Measurements from ENCODE around the gene BLOC1S3.

DNA sequence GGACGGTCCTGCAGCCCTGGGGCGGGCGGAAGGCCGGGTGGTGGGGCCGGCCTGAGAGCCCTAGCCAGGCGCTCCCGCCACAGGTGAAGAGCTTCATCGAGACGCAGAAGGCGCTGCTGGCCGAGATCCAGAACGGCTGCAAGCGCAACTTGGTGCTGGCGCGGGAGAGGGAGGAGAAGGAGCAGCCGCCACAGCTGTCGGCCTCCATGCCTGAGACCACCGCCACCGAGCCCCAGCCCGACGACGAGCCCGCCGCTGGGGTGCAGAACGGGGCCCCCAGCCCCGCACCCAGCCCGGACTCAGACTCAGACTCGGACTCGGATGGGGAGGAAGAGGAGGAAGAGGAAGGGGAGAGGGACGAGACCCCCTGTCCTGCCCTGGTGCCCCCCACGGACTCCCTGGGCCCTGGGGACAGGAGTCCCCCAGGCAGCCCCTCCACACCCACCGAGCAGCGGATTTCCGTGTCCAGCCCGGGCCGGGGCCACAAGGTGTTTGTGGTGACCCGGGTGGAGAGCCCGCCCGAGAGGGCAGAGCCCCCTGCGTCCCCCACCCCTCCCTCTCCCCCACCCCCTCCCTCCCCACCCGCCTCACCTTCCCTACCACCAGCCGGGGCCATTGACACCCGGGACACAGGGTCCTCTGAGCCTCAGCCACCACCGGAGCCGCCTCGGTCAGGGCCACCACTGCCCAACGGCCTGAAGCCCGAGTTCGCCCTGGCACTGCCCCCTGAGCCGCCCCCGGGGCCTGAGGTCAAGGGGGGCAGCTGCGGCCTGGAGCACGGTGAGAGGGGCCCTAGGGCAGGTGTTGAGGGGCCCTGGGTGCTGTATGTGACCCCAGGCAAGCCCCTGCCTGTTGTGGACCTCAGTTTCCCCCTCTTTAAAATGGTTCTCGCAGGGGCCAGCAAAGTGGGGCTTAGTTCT is 33.1 kb upstream of the BLOC1S3 start:
- TF ChIP-seq, protein P1, sequence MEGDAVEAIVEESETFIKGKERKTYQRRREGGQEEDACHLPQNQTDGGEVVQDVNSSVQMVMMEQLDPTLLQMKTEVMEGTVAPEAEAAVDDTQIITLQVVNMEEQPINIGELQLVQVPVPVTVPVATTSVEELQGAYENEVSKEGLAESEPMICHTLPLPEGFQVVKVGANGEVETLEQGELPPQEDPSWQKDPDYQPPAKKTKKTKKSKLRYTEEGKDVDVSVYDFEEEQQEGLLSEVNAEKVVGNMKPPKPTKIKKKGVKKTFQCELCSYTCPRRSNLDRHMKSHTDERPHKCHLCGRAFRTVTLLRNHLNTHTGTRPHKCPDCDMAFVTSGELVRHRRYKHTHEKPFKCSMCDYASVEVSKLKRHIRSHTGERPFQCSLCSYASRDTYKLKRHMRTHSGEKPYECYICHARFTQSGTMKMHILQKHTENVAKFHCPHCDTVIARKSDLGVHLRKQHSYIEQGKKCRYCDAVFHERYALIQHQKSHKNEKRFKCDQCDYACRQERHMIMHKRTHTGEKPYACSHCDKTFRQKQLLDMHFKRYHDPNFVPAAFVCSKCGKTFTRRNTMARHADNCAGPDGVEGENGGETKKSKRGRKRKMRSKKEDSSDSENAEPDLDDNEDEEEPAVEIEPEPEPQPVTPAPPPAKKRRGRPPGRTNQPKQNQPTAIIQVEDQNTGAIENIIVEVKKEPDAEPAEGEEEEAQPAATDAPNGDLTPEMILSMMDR (IDR thresholded peaks at IDR 0.05): no peak
- TF ChIP-seq POLR2AphosphoS5 (IDR thresholded peaks at IDR 0.05) (no peak), POLR2A (IDR thresholded peaks at IDR 0.05) (no peak), EP300 (IDR thresholded peaks at IDR 0.05) (no peak)

Data from suprapubic skin (tissue), 4 donors.